HEK293 (cell line): ENCODE results near the gene MARCHF3.

Experiments
- CTCF ChIA-PET: fragments of 350-600 bp; formaldehyde crosslinking; extraction: SDS; loops from one replicate; lab custom pipeline; 2021; ENCODE audit warnings: antibody characterized with exemption; lab: Yijun Ruan, JAX
- POLR2A ChIA-PET: fragments of 300-600 bp; formaldehyde crosslinking; extraction: SDS; loops from one replicate; lab custom pipeline; 2020; ENCODE audit warnings: antibody characterized with exemption, inconsistent platforms; lab: Yijun Ruan, JAX
- H3K27ac ChIP-seq: fragments of 200-500 bp; sonication (Bioruptor generic); 2 replicates; pipeline ENCODE4 v1.5.1; 2014; ENCODE audit warnings: low read depth, low read length, control low read depth, inconsistent platforms; ENCODE audit errors: extremely low read depth
- H3K36me3 ChIP-seq, 2 experiments: fragments of 200-500 bp in 1 of 2; sonication (Bioruptor generic) in 1 of 2; 1 replicate in 1 of 2; 2 replicates in 1 of 2; pipeline ENCODE4 v1.5.1; 2014 to 2017; ENCODE audit warnings: inconsistent platforms in 2 of 2, low read length in 2 of 2; ENCODE audit not compliant: control insufficient read depth in 2 of 2, insufficient read depth in 1 of 2
- H3K4me1 ChIP-seq: fragments of 200-500 bp; sonication (Bioruptor generic); 2 replicates; pipeline ENCODE4 v1.5.1; 2014; ENCODE audit warnings: mild to moderate bottlenecking, low read length, inconsistent platforms; ENCODE audit not compliant: control insufficient read depth, insufficient read depth
- H3K4me3 ChIP-seq: 2 replicates; pipeline ENCODE4 v1.5.1; 2011; ENCODE audit warnings: low read depth, mild to moderate bottlenecking, control low read depth, low read length, moderate library complexity
- H3K9me3 ChIP-seq: fragments of 200-500 bp; sonication (Bioruptor generic); 2 replicates; pipeline ENCODE4 v1.5.1; 2014; ENCODE audit warnings: low read depth, low read length, inconsistent platforms; ENCODE audit not compliant: control insufficient read depth, insufficient read depth
- FEZF1 ChIP-seq: fragments of 450-650 bp; formaldehyde crosslinking; IDR thresholded peaks from 2 replicates; pipeline ENCODE4 v1.5.1; 2016; ENCODE audit warnings: missing biosample characterization, missing genetic modification characterization
- HOXA7 ChIP-seq: sonication (generic); formaldehyde crosslinking; IDR thresholded peaks from 2 replicates; pipeline ENCODE4 v1.8.1; 2022; ENCODE audit warnings: missing genetic modification reagents, borderline replicate concordance
- HOXD13 ChIP-seq: sonication (generic); formaldehyde crosslinking; IDR thresholded peaks from 2 replicates; pipeline ENCODE4 v1.8.0; 2022; ENCODE audit warnings: missing genetic modification reagents, borderline replicate concordance
- KLF1 ChIP-seq: fragments of 450-650 bp; formaldehyde crosslinking; IDR thresholded peaks from 2 replicates; pipeline ENCODE4 v1.5.1; 2016; ENCODE audit warnings: missing biosample characterization, missing genetic modification characterization
- KLF10 ChIP-seq: fragments of 450-650 bp; IDR thresholded peaks from 2 replicates; pipeline ENCODE4 v1.5.1; 2018; ENCODE audit warnings: missing biosample characterization, mild to moderate bottlenecking, missing genetic modification characterization
- OSR2 ChIP-seq: fragments of 450-650 bp; formaldehyde crosslinking; IDR thresholded peaks from 2 replicates; pipeline ENCODE4 v1.5.1; 2016; ENCODE audit warnings: missing biosample characterization, missing genetic modification characterization
- PRDM2 ChIP-seq: fragments of 450-650 bp; formaldehyde crosslinking; IDR thresholded peaks from 2 replicates; pipeline ENCODE4 v1.5.1; 2016; ENCODE audit warnings: missing biosample characterization, missing genetic modification characterization, borderline replicate concordance
- SALL2 ChIP-seq: fragments of 450-650 bp; formaldehyde crosslinking; IDR thresholded peaks from 2 replicates; pipeline ENCODE4 v1.5.0; 2017; ENCODE audit warnings: missing biosample characterization, mild to moderate bottlenecking, missing genetic modification characterization, borderline replicate concordance
- SP3 ChIP-seq: fragments of 450-650 bp; formaldehyde crosslinking; IDR thresholded peaks from 2 replicates; pipeline ENCODE4 v1.5.1; 2016; ENCODE audit warnings: missing biosample characterization, missing genetic modification characterization
- ZEB2 ChIP-seq: fragments of 450-650 bp; formaldehyde crosslinking; IDR thresholded peaks from 2 replicates; pipeline ENCODE4 v1.5.1; 2016; ENCODE audit warnings: missing biosample characterization, missing genetic modification characterization
- ZFHX2 ChIP-seq: fragments of 450-650 bp; formaldehyde crosslinking; conservative IDR thresholded peaks from 2 replicates; pipeline ENCODE4 v1.5.1; 2016; ENCODE audit warnings: missing biosample characterization, missing genetic modification characterization
- ZNF133 ChIP-seq: fragments of 450-650 bp; formaldehyde crosslinking; IDR thresholded peaks from 2 replicates; pipeline ENCODE4 v1.5.1; 2016; ENCODE audit warnings: missing biosample characterization, missing genetic modification characterization
- ZNF140 ChIP-seq: fragments of 450-650 bp; formaldehyde crosslinking; IDR thresholded peaks from 2 replicates; pipeline ENCODE4 v1.5.1; 2016; ENCODE audit warnings: missing biosample characterization, missing genetic modification characterization
- ZNF169 ChIP-seq: fragments of 450-650 bp; formaldehyde crosslinking; IDR thresholded peaks from 2 replicates; pipeline ENCODE4 v1.5.1; 2016; ENCODE audit warnings: missing biosample characterization, missing genetic modification characterization
- ZNF174 ChIP-seq: fragments of 450-650 bp; formaldehyde crosslinking; IDR thresholded peaks from 2 replicates; pipeline ENCODE4 v1.5.0; 2017; ENCODE audit warnings: missing biosample characterization, mild to moderate bottlenecking, missing genetic modification characterization
- ZNF19 ChIP-seq: fragments of 450-650 bp; formaldehyde crosslinking; IDR thresholded peaks from 2 replicates; pipeline ENCODE4; 2016; ENCODE audit warnings: missing biosample characterization, missing genetic modification characterization, low read depth
- ZNF221 ChIP-seq: fragments of 450-650 bp; formaldehyde crosslinking; IDR thresholded peaks from 2 replicates; pipeline ENCODE4 v1.5.1; 2017; ENCODE audit warnings: missing biosample characterization, missing genetic modification characterization, borderline replicate concordance
- ZNF555 ChIP-seq: fragments of 450-650 bp; formaldehyde crosslinking; conservative IDR thresholded peaks from 2 replicates; pipeline ENCODE4 v1.5.1; 2017; ENCODE audit warnings: missing biosample characterization, mild to moderate bottlenecking, missing genetic modification characterization, inconsistent platforms
- ZNF654 ChIP-seq: fragments of 450-650 bp; formaldehyde crosslinking; IDR thresholded peaks from 2 replicates; pipeline ENCODE4 v1.5.1; 2016; ENCODE audit warnings: low read depth, missing biosample characterization, missing genetic modification characterization
- ZNF692 ChIP-seq: fragments of 450-650 bp; formaldehyde crosslinking; IDR thresholded peaks from 2 replicates; pipeline ENCODE4 v1.5.1; 2016; ENCODE audit warnings: missing biosample characterization, missing genetic modification characterization
- TF ChIP-seq, protein P1 (sequence below): fragments of 450-650 bp; formaldehyde crosslinking; IDR thresholded peaks from 2 replicates; pipeline ENCODE4 v1.5.1; 2017; ENCODE audit warnings: missing biosample characterization, missing genetic modification characterization
- TF ChIP-seq, protein P2 (sequence below): fragments of 450-650 bp; formaldehyde crosslinking; IDR thresholded peaks from 2 replicates; pipeline ENCODE4 v1.5.1; 2017; ENCODE audit warnings: missing biosample characterization, missing genetic modification characterization

Gene MARCHF3

GRCh38 chr5:126961128-126961527, 69.2 kb downstream of the MARCHF3 start:
- no peak overlapping the region for H3K4me3 ChIP-seq
- no peak overlapping the region for H3K27ac ChIP-seq
- TF ChIP-seq, protein P1, sequence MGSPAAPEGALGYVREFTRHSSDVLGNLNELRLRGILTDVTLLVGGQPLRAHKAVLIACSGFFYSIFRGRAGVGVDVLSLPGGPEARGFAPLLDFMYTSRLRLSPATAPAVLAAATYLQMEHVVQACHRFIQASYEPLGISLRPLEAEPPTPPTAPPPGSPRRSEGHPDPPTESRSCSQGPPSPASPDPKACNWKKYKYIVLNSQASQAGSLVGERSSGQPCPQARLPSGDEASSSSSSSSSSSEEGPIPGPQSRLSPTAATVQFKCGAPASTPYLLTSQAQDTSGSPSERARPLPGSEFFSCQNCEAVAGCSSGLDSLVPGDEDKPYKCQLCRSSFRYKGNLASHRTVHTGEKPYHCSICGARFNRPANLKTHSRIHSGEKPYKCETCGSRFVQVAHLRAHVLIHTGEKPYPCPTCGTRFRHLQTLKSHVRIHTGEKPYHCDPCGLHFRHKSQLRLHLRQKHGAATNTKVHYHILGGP, result no peak
- TF ChIP-seq ZNF174 (tag by site-specific recombination) (no peak), ZEB2 (tag by site-specific recombination) (no peak), KLF1 (tag by site-specific recombination) (no peak), SP3 (no peak), ZNF19 (tag by site-specific recombination) (no peak)
- TF ChIP-seq, all 188 proteins: peak for 0
- CTCF ChIA-PET, result interaction anchor here (0.5 kb wide), 1 partner anchor 507 kb away, joined by 3 read pairs; no protein-coding TSS in a partner anchor
- no peaks in the 10 kb centered on the region for H3K9me3 ChIP-seq
- POLR2A ChIA-PET, result no interaction called here
- no peaks in the 10 kb centered on the region for H3K36me3 ChIP-seq
- H3K4me1 ChIP-seq, result peaks cover 3% of the 10 kb centered on the region

DNA sequence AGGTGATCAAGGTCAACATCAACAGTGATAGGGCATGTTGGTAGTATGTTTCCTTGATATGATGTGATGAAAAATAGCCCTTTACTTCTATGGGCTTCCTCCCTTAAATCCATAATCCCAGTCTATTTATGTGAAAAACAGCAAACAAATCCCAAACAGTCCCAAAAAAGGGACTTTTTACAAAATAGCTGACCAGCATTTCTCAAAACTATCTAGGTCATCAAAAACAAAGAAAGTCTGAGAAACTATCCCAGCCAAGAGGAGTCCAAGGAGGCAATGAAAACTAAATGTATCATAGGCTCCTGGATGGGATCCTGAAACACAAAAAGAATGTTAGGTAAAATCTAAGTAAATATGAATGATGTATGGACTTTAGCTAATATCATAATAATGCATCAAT, 71.2 kb downstream of the MARCHF3 start:
- POLR2A ChIA-PET, result no interaction called here
- Histone ChIP-seq H3K4me1 (peaks cover 3% of the 10 kb centered on the region), H3K4me3 (no peak overlapping the region), H3K27ac (no peak overlapping the region), H3K36me3 (no peaks in the 10 kb centered on the region), H3K9me3 (no peaks in the 10 kb centered on the region)
- no peak for TF ChIP-seq ZNF654 (tag by site-specific recombination)
- no peak for TF ChIP-seq HOXD13 (CRISPR knock-in tag)
- no peak for TF ChIP-seq ZNF133
- no peak for TF ChIP-seq OSR2 (tag by site-specific recombination)
- no peak for TF ChIP-seq KLF10
- no peak for TF ChIP-seq FEZF1 (tag by site-specific recombination)
- no peak for TF ChIP-seq HOXA7 (CRISPR knock-in tag)
- no peak for TF ChIP-seq ZFHX2
- no peak for TF ChIP-seq ZNF555 (tag by site-specific recombination)
- no peak for TF ChIP-seq SALL2 (tag by site-specific recombination)
- no peak for TF ChIP-seq ZNF221 (tag by site-specific recombination)
- TF ChIP-seq ZNF692 (tag by site-specific recombination), result no peak
- TF ChIP-seq PRDM2 (tag by site-specific recombination), result no peak
- TF ChIP-seq ZNF169 (tag by site-specific recombination), result no peak
- no peak for TF ChIP-seq ZNF140 (tag by site-specific recombination)
- TF ChIP-seq, protein P2, sequence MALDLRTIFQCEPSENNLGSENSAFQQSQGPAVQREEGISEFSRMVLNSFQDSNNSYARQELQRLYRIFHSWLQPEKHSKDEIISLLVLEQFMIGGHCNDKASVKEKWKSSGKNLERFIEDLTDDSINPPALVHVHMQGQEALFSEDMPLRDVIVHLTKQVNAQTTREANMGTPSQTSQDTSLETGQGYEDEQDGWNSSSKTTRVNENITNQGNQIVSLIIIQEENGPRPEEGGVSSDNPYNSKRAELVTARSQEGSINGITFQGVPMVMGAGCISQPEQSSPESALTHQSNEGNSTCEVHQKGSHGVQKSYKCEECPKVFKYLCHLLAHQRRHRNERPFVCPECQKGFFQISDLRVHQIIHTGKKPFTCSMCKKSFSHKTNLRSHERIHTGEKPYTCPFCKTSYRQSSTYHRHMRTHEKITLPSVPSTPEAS (tag by site-specific recombination), result no peak
- CTCF ChIA-PET, result interaction anchor here (0.6 kb wide), 1 partner anchor 439 kb away, joined by 4 read pairs; no protein-coding TSS in a partner anchor
